HL-60 (cell line): ENCODE measurements around the gene KRTAP10-1.

Experiments
- DNase-seq, 2 experiments: peaks; one replicate each; pipeline ENCODE4 v3.0.0-alpha.2; 2010 to 2020; ENCODE audit warnings: low read depth in 1 of 2, low spot score in 1 of 2
- H3K27ac ChIP-seq: fragments of 250-450 bp; sonication (Bioruptor Pico); replicated peaks from 2 replicates; pipeline ENCODE4 v1.5.1; 2020; ENCODE audit warnings: mild to moderate bottlenecking, moderate library complexity
- H3K27me3 ChIP-seq: fragments of 250-450 bp; sonication (Bioruptor Pico); 2 replicates; pipeline ENCODE4 v1.5.1; 2021; ENCODE audit warnings: mild to moderate bottlenecking, moderate library complexity; ENCODE audit not compliant: insufficient read depth, poor library complexity, severe bottlenecking
- H3K4me3 ChIP-seq: replicated peaks from 2 replicates; pipeline ENCODE4 v1.5.1; 2011; ENCODE audit warnings: mild to moderate bottlenecking, control low read depth, low read length; ENCODE audit not compliant: insufficient read depth
- CTCF ChIP-seq: IDR thresholded peaks from one replicate; pipeline ENCODE4 v1.5.1; 2011; ENCODE audit warnings: low read length, control low read depth, inconsistent platforms; ENCODE audit not compliant: insufficient read depth
- GABPA ChIP-seq: IDR thresholded peaks from 2 replicates; pipeline ENCODE4 v1.6.1; 2012; ENCODE audit warnings: low read depth
- POLR2AphosphoS5 ChIP-seq: IDR thresholded peaks from 2 replicates; pipeline ENCODE4 v1.6.1; 2012; ENCODE audit warnings: low read depth
- REST ChIP-seq: IDR thresholded peaks from 2 replicates; pipeline ENCODE4 v1.6.1; 2012; ENCODE audit warnings: low read depth; ENCODE audit not compliant: insufficient replicate concordance
- SPI1 ChIP-seq: IDR thresholded peaks from 2 replicates; pipeline ENCODE4 v1.6.1; 2012; ENCODE audit warnings: low read depth, mild to moderate bottlenecking, borderline replicate concordance

The KRTAP10-1 gene

GRCh38 chr21:44499211-44499560, 40.8 kb downstream of the KRTAP10-1 start:
- TF ChIP-seq GABPA (no peak), POLR2AphosphoS5 (no peak), CTCF (no peak), REST (no peak), SPI1 (no peak)
- Histone ChIP-seq H3K27ac (no peak overlapping the region), H3K4me3 (no peak overlapping the region), H3K27me3 (no peaks in the 10 kb centered on the region)
- DNase-seq, result no peak

- no peak overlapping the region for H3K27ac ChIP-seq
Measured at GRCh38 chr21:44498280-44499210, 41.5 kb downstream of the KRTAP10-1 start.

More at GRCh38 chr21:44498280-44499210, 41.5 kb downstream of the KRTAP10-1 start:
- TF ChIP-seq SPI1 (no peak), CTCF (no peak), REST (no peak), POLR2AphosphoS5 (no peak), GABPA (no peak)
- no peak for DNase-seq
- Histone ChIP-seq H3K27me3 (no peaks in the 10 kb centered on the region), H3K4me3 (no peak overlapping the region)
